Chondrocyte (in vitro differentiated cells): ENCODE results near the gene CHST6. TPM values are rescaled to one million over a fixed set of nuclear protein-coding genes. Genes with fewer than 3 reads are reported as not detected.
"Not testable (repeated sequence)": the region's sequence is repeated elsewhere in the genome, so short reads cannot be mapped to it uniquely, and the experiment has no call there.

Source experiments
- DNase-seq: peaks from one replicate; pipeline ENCODE4 v3.0.0; 2021; ENCODE audit warnings: mixed read lengths, low spot score
- H3K27ac Mint-ChIP-seq: one replicate; pipeline ENCODE4 v1.8.0; 2021; ENCODE audit warnings: mild to moderate bottlenecking, moderate library complexity, mixed read lengths; ENCODE audit not compliant: unreplicated experiment
- H3K27me3 Mint-ChIP-seq: 2 replicates; pipeline ENCODE4 v1.8.0; 2021; ENCODE audit warnings: low read depth, mixed read lengths
- H3K36me3 Mint-ChIP-seq: 2 replicates; pipeline ENCODE4 v1.8.0; 2021; ENCODE audit warnings: low read depth, mixed read lengths
- H3K4me1 Mint-ChIP-seq: 2 replicates; pipeline ENCODE4 v1.8.0; 2021; ENCODE audit warnings: low read depth, mild to moderate bottlenecking, mixed read lengths
- H3K4me3 Mint-ChIP-seq: one replicate; pipeline ENCODE4 v1.8.0; 2021; ENCODE audit warnings: mild to moderate bottlenecking, moderate library complexity, mixed read lengths; ENCODE audit not compliant: unreplicated experiment
- H3K9me3 Mint-ChIP-seq: 2 replicates; pipeline ENCODE4 v1.8.0; 2021; ENCODE audit warnings: low read depth, mixed read lengths
- CTCF ChIP-seq: fragments of 200-600 bp; sonication (generic); IDR thresholded peaks from 2 replicates; pipeline ENCODE4 v1.5.0; 2021; ENCODE audit warnings: antibody characterized with exemption, mild to moderate bottlenecking, moderate library complexity
- total RNA-seq: library from RNA; stranded (reverse); gene quantifications from 3 replicates; pipeline ENCODE4 v1.2.1, GENCODE V29; 2021

The CHST6 gene
- total RNA-seq, 1 donor from 2014 or later, result 7.1 TPM

DNA sequence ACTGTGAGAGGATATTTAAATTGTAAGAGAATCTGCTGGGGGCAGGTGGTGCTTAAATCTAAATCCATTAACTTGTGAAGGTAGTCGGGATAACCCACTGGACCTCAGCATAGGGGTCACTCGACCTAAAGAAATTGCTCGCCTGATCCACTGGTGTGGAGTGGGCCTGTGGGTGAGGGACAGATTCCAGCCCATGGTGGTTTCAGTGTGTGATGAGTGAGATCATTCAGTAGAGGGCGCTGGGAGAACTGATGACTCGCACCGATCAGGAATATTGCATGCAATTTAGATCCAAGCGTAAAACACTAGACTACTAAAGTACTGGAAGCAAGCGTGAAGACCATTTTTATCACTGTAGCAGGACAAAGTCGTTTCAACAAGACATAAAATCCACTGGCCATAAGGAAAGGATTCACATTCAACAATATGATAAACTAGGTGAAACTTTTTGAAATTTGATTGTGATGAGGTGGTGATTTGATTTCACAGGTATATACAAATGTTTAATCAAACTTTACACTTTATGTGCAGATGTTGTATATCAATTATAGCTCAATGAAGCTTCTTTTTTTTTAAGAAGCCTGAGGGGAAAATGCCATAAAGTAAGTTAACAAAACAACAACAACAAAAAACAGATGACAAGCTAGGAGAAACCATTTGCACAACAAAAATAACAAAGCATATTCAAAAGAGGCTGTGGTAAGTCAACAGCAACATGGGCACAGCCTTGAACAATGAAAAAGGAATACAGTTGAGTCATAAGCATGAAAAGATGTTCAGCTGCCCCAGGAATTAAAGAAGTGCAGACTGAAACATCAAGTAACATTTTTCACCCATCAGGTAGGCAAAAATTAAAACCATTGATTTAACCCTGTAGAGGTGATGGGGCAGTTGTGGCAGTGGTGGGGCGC lies 23.3 kb downstream of the CHST6 start:
- TF ChIP-seq CTCF, result peak; percentile 86
- H3K27me3 Mint-ChIP-seq, result no peaks in the 10 kb centered on the region
- no peak overlapping the region for H3K4me3 Mint-ChIP-seq
- no peak overlapping the region for H3K27ac Mint-ChIP-seq
- H3K36me3 Mint-ChIP-seq, result no peaks in the 10 kb centered on the region
- H3K9me3 Mint-ChIP-seq, result no peaks in the 10 kb centered on the region
- H3K4me1 Mint-ChIP-seq, result peaks cover 3% of the 10 kb centered on the region
- DNase-seq, result no peak

GRCh38 chr16:75466760-75467159 lies 28.5 kb downstream of the CHST6 start:
- TF ChIP-seq CTCF, result no peak
- no peak overlapping the region for H3K27ac Mint-ChIP-seq
- peaks cover 21% of the 10 kb centered on the region for H3K4me1 Mint-ChIP-seq
- DNase-seq, result no peak
- no peaks in the 10 kb centered on the region for H3K27me3 Mint-ChIP-seq
- H3K36me3 Mint-ChIP-seq, result no peaks in the 10 kb centered on the region
- H3K9me3 Mint-ChIP-seq, result no peaks in the 10 kb centered on the region
- H3K4me3 Mint-ChIP-seq, result no peak overlapping the region

DNA sequence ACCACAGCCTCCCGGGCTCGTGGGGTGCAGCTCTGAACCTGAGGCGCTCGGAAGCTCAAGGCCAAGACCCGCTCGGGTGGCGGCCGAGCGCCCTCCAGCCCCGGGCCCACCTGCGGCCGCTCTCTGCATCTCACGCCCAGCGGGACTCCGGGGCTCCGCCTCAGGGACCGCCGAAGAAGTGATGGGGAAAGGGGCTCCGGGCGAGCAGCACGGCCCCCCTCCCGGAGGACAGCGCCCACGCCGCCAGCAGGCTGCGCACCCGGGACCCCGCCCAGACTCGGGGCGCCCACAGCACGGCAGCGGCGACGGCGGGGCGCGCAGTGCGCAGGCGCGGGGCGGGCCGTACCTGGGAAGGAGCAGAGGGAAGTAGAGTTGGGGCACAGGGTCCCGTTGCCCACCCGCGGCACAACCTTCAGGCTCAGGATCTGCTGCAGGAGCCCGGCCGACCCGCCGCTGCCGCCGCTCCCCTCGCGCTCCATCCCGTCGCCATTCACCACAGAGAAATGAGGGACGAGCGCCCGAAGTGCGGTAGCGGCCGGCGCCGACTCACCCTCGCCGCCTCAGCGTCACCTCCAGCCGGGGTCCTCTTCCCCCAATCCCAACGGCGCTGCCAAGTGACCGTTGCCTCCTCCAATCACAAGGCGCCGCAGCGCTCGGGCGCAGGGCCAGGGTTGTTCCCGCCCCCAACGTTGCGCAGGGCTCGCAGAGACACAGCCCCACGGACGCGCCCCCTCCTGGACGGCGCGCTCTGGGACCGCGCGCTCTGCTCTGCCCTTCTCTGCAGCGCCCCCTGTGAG lies 30.9 kb downstream of the CHST6 start, which contains the start of gene TMEM170A:
Gene TMEM170A (minus strand): TSS at position 568 of the 797 bp plus-strand sequence. CDS start 89 bp downstream, at position 479.
- peak within 1 kb of the TSS; percentile 94 for H3K27ac Mint-ChIP-seq
- peak within 1 kb of the TSS; percentile 89 for H3K4me3 Mint-ChIP-seq
- H3K9me3 Mint-ChIP-seq, result no peaks in the 10 kb centered on the region
- peak; percentile 100 for DNase-seq
- H3K4me1 Mint-ChIP-seq, result peaks cover 36% of the 10 kb centered on the region
- no peaks in the 10 kb centered on the region for H3K27me3 Mint-ChIP-seq
- H3K36me3 Mint-ChIP-seq, result peaks cover 2% of the 10 kb centered on the region
- peak; percentile 99 for TF ChIP-seq CTCF

- peak; percentile 33 for DNase-seq
- H3K4me3 Mint-ChIP-seq, result peak overlapping the region; percentile 89
- not testable (repeated sequence) for H3K27me3 Mint-ChIP-seq, H3K36me3 Mint-ChIP-seq, H3K9me3 Mint-ChIP-seq
- H3K27ac Mint-ChIP-seq, result peak overlapping the region; percentile 94
- peaks cover 36% of the 10 kb centered on the region for H3K4me1 Mint-ChIP-seq
Observed at GRCh38 chr16:75463389-75464121, 31.7 kb downstream of the CHST6 start.

GRCh38 chr16:75462806-75463205 lies 32.4 kb downstream of the CHST6 start:
- H3K9me3 Mint-ChIP-seq, result no peaks in the 10 kb centered on the region
- no peak for DNase-seq
- H3K4me3 Mint-ChIP-seq, result peak overlapping the region; percentile 89
- no peaks in the 10 kb centered on the region for H3K27me3 Mint-ChIP-seq
- H3K27ac Mint-ChIP-seq, result peak overlapping the region; percentile 39
- TF ChIP-seq CTCF, result no peak
- peaks cover 2% of the 10 kb centered on the region for H3K36me3 Mint-ChIP-seq
- H3K4me1 Mint-ChIP-seq, result peaks cover 36% of the 10 kb centered on the region
